OCI-LY7 (cell line): Measurements from ENCODE around the gene ADAMTS17. TPM values are rescaled to one million over a fixed set of nuclear protein-coding genes. Genes with fewer than 3 reads are reported as not detected.

ENCODE experiments used
- BruUV-seq: library from RNA; stranded (reverse); fragments of 400-500 nt; replicated peaks from 2 replicates; lab custom pipeline; 2021; lab: Mats Ljungman, UMichigan
- CTCF ChIA-PET: fragments of 300-600 bp; sonication (Branson Sonifier 250); formaldehyde crosslinking; loops from one replicate; lab custom pipeline; 2022; ENCODE audit warnings: antibody characterized with exemption; ENCODE audit not compliant: unreplicated experiment; lab: Charles Lee
- POLR2A ChIA-PET: fragments of 300-600 bp; sonication (Branson Sonifier 250); formaldehyde crosslinking; loops from one replicate; lab custom pipeline; 2022; ENCODE audit warnings: antibody characterized with exemption; lab: Charles Lee
- DNase-seq: peaks from one replicate; pipeline ENCODE4 v3.0.0-alpha.2; 2015; ENCODE audit warnings: low spot score
- H2AFZ ChIP-seq: fragments of 200-600 bp; sonication (generic), shearing (Covaris generic); 2 replicates; pipeline ENCODE4 v1.6.1; 2014; ENCODE audit warnings: mild to moderate bottlenecking, antibody characterized with exemption, low read length, moderate library complexity
- H3K27ac ChIP-seq: fragments of 200-600 bp; sonication (generic); 2 replicates; pipeline ENCODE4 v1.5.1; 2014; ENCODE audit warnings: mixed run types, low read depth, mild to moderate bottlenecking, moderate library complexity, low read length, inconsistent platforms; ENCODE audit not compliant: poor library complexity, severe bottlenecking
- H3K36me3 ChIP-seq: fragments of 200-600 bp; sonication (generic); 2 replicates; pipeline ENCODE4 v1.6.1; 2014; ENCODE audit warnings: mild to moderate bottlenecking, antibody characterized with exemption, low read length, moderate library complexity, mixed read lengths; ENCODE audit not compliant: insufficient read depth
- H3K4me1 ChIP-seq: fragments of 200-600 bp; sonication (generic); 2 replicates; pipeline ENCODE4 v1.5.1; 2014; ENCODE audit warnings: mild to moderate bottlenecking, low read length; ENCODE audit not compliant: insufficient read depth, poor library complexity, severe bottlenecking
- H3K4me2 ChIP-seq: fragments of 200-600 bp; sonication (generic); 2 replicates; pipeline ENCODE4 v1.6.1; 2014; ENCODE audit warnings: mild to moderate bottlenecking, low read length
- H3K4me3 ChIP-seq: fragments of 200-600 bp; sonication (generic); 2 replicates; pipeline ENCODE4 v1.5.1; 2014; ENCODE audit warnings: mild to moderate bottlenecking, low read depth, low read length; ENCODE audit not compliant: poor library complexity, severe bottlenecking
- H3K79me2 ChIP-seq: fragments of 200-600 bp; sonication (generic); 2 replicates; pipeline ENCODE4 v1.6.1; 2016; ENCODE audit warnings: low read depth, mild to moderate bottlenecking, low read length, moderate library complexity, mixed read lengths; ENCODE audit not compliant: insufficient read depth
- H3K9me2 ChIP-seq: fragments of 200-600 bp; sonication (generic); 2 replicates; pipeline ENCODE4 v1.6.1; 2016; ENCODE audit warnings: mild to moderate bottlenecking, low read length, mixed read lengths; ENCODE audit not compliant: insufficient read depth
- H3K9me3 ChIP-seq: fragments of 200-600 bp; sonication (generic); 2 replicates; pipeline ENCODE4 v1.6.1; 2014; ENCODE audit warnings: mild to moderate bottlenecking, mixed run types, low read length, mixed read lengths
- H4K20me1 ChIP-seq: fragments of 200-600 bp; sonication (generic); 2 replicates; pipeline ENCODE4 v1.6.1; 2014; ENCODE audit warnings: mild to moderate bottlenecking, antibody characterized with exemption, low read length, moderate library complexity, mixed read lengths; ENCODE audit not compliant: insufficient read depth
- CTCF ChIP-seq: fragments of 200-600 bp; sonication (generic); conservative IDR thresholded peaks from 2 replicates; pipeline ENCODE4 v1.5.1; 2014; ENCODE audit warnings: mild to moderate bottlenecking, antibody characterized with exemption, low read length, moderate library complexity, mixed read lengths
- EZH2phosphoT487 ChIP-seq: fragments of 200-600 bp; sonication (generic); IDR thresholded peaks from 2 replicates; pipeline ENCODE4 v1.6.1; 2018; ENCODE audit warnings: low read depth, borderline replicate concordance, mild to moderate bottlenecking, mixed run types, antibody characterized with exemption, low read length, moderate library complexity, mixed read lengths
- intact Hi-C: fragments of 100-400 bp; cut with micrococcal nuclease; formaldehyde crosslinking; loops from one replicate; pipeline ENCODE4 v1.10.0; 2022; ENCODE audit not compliant: unreplicated experiment
- total RNA-seq, 2 experiments: library from RNA; depleted of rRNA in 1 of 2; stranded (reverse); fragments of >200 nt in 1 of 2; shearing (Covaris generic) in 1 of 2; gene quantifications; 2 replicates each; pipeline ENCODE4 v1.2.3, GENCODE V29; 2014 to 2022

Gene ADAMTS17
- total RNA-seq, 2 experiments from 2014 or later = not detected

- no peaks in the 10 kb centered on the region for H3K9me3 ChIP-seq
- no peaks in the 10 kb centered on the region for H4K20me1 ChIP-seq
- no peak for DNase-seq
- ChIA-PET POLR2A (no interaction called here), CTCF (no interaction called here)
- no peak overlapping the region for H3K4me3 ChIP-seq
- no peak overlapping the region for H2AFZ ChIP-seq
- H3K27ac ChIP-seq = no peak overlapping the region
- H3K79me2 ChIP-seq = no peaks in the 10 kb centered on the region
- H3K4me1 ChIP-seq = no peaks in the 10 kb centered on the region
- intact Hi-C loops = no loop called here
- no peaks in the 10 kb centered on the region for H3K36me3 ChIP-seq
- no peak for TF ChIP-seq EZH2phosphoT487
- no peak for TF ChIP-seq CTCF
- H3K4me2 ChIP-seq = no peak overlapping the region
- H3K9me2 ChIP-seq = no peaks in the 10 kb centered on the region
- BruUV-seq = no TSS peak
Observed at GRCh38 chr15:100103828-100104227, 237.9 kb downstream of the ADAMTS17 start.

- no TSS peak for BruUV-seq
- Histone ChIP-seq H3K9me3 (no peaks in the 10 kb centered on the region), H3K79me2 (no peaks in the 10 kb centered on the region), H3K4me3 (no peak overlapping the region), H3K4me1 (no peaks in the 10 kb centered on the region), H2AFZ (no peak overlapping the region), H3K36me3 (no peaks in the 10 kb centered on the region), H3K4me2 (no peak overlapping the region), H3K9me2 (no peaks in the 10 kb centered on the region), H3K27ac (no peak overlapping the region), H4K20me1 (no peaks in the 10 kb centered on the region)
- CTCF ChIA-PET = no interaction called here
- DNase-seq = no peak
- POLR2A ChIA-PET = no interaction called here
- intact Hi-C loops = no loop called here
- TF ChIP-seq CTCF (no peak), EZH2phosphoT487 (no peak)
Observed at GRCh38 chr15:100101426-100102089, 240.2 kb downstream of the ADAMTS17 start.

- CTCF ChIA-PET = no interaction called here
- no peak for TF ChIP-seq EZH2phosphoT487
- no peak for TF ChIP-seq CTCF
- Histone ChIP-seq H3K4me1 (no peaks in the 10 kb centered on the region), H3K9me3 (no peaks in the 10 kb centered on the region), H3K79me2 (no peaks in the 10 kb centered on the region), H3K4me2 (no peak overlapping the region), H2AFZ (no peak overlapping the region), H3K36me3 (no peaks in the 10 kb centered on the region), H3K4me3 (no peak overlapping the region), H4K20me1 (no peaks in the 10 kb centered on the region), H3K9me2 (no peaks in the 10 kb centered on the region), H3K27ac (no peak overlapping the region)
- DNase-seq = no peak
- POLR2A ChIA-PET = no interaction called here
- intact Hi-C loops = no loop called here
- no TSS peak for BruUV-seq
Observed at GRCh38 chr15:100100926-100101325, 240.8 kb downstream of the ADAMTS17 start.
